GM18499 (cell line): ENCODE measurements around the gene OCA2.
"Not testable (repeated sequence)": the region's sequence is repeated elsewhere in the genome, so short reads cannot be mapped to it uniquely, and the experiment has no call there.

Experiments
- ATAC-seq: cut with Tn5 transposase; IDR thresholded peaks from one replicate; pipeline ENCODE4 v1.9.1; 2021; ENCODE audit warnings: moderate number of reproducible peaks; ENCODE audit not compliant: insufficient read depth, unreplicated experiment

Gene OCA2

DNA sequence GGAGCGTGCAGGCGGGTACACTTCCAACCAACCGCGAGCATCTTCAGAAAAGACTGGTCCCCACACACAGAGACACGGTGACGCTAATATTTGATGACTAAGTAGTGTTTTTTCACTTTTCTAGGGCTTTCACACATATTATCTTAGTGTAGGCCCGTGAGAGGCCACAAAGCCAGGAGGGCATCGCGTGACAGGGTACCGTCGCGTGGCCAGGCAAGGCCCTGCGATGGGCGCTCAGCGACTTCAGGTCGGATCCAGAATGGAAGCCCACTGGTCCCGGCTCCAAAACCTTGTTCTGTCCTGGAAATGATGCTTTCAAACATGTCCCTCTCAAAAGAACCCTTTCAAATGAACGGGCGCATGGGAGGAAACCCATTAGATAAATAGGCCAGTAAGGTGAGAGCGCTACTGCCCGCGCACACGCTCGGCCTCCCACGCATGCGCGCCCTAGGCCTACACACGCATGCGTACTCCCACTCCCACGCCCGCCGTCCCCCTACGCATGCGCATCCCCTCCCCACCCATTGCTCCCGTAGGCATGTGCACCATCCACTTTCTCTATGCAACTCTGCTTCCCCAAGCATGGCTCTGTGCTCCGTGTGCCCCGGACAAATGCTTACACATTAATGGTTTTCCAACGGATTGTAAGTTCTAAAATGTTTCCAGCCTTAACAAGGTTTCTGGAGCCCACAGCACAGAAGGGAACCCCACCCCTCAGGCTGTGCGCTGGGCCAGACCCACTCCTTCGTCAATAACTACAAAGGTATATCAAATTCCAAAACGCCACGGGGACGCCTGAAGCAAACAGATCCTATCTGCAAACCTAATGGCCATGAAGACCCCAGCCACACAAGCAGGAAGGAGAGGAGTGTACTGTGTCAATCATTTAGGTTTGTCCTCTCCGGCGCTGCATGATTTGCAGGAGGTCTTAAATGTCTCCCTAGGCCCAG lies 72.1 kb downstream of the OCA2 start:
- ATAC-seq = no peak

DNA sequence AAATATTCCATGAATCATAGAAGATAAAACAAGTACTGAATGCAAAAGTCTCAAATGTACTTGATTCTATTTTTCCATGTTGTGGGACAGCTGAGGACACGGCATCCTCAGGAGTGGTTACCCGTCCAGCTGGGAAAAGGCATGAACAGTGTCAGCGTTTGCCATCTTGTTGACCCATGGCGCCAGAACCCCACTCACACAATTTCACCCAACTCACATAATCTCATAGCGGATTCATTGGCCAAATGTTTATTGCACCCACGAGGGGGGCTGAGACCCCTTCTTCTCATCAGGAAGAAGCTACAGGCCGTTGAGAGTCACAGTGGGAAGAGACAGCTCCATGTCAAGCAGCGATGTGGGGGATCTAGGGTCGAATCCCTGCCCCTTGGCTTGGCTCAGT lies 72.9 kb downstream of the OCA2 start:
- no peak for ATAC-seq

DNA sequence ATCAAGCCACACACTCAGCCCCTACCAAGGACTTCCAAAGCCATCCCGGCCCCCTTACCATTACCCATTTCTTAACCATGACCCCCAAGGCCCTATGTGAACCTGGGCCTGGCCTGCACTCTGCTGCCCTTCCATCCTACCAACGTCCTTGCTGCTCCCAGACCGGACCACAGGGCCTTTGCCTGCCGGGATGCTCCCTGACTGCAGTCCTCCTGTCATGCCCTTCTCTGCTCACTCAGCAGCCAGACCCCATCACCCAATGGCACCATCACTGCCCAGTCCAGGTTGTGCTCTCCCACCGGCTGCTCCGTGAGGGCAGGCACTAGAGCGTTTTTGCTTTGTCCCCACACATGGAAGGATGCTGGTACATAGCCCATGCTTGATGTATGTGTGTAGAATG lies 73.7 kb downstream of the OCA2 start:
- ATAC-seq = no peak

DNA sequence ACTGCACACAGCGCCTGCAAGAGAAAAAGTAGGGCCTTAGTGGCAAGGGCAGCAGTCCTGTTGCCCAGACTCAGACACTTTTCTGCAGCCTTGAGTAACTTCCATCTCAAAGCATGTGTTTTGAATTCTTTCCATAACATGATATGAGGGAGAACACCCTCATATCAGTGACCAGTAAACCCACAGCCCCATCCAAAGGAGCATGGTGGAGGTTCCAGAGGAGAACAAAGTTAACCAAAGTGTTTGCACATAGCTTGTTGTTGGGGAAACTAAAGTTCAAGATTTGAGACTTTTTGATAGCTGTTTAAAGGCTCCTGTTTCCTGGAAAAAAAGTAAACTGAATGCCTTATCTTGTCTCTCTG lies 74.2 kb downstream of the OCA2 start:
- no peak for ATAC-seq

DNA sequence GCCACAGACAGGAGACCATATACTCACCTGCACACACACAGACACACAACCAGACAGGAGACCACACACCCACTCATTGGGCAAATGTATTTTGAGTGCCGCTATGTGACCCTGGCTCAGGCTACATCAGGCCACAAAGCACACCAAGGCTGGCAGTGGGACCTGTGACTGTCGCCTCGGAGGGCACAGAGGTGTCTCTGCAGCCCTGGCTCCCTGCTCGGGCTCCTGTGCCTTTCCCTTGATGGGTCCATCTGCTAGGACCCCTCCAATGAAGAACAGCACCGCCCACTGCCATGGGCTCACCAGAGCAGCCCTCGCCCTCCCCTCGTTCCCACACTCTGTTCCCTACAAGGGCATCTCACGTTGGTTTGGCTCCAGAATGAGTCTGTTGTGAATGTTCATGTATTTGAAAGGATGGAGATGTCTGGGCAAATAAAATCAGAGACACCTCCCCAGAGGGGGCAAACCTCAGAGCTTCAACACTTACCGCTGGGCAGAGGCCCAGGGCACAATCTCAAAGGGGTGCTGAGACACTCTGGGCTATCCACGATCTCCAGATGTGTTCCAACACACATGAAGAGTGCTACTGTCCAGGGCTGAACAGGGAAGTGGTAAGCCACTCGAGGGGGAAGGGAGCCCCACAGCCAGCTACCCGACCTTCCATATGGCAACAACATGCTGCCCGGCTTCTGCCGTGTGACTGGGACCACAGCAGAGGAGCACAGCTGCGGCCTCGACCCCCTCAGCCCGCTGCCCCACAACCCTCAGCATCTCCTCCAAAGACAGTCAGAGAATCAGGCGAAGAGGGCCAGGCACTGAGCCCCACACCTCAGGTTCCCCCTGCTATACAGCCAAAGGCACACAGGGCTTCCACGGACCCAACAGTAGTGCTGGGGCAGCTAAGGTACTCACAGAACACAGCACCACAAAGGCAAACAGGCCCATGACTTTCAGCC lies 74.9 kb downstream of the OCA2 start:
- ATAC-seq = no peak

DNA sequence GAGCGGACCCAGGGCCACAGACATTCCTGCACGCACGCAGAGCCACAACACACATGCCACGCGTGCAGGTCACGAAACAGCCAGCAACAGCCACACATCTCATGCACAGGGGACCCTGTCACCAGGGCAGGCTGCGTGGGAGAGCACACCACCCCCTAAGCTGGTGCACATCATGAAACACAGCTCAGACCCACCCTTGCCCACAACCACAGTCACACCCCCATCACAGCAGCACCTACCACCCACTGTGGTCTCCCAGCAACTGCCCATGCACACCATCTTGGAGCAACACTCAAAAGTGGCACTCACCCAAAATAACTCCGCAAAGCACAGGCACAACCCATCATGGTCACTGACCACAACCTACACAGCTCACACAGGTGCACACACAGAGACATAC lies 75.7 kb downstream of the OCA2 start:
- no peak for ATAC-seq

DNA sequence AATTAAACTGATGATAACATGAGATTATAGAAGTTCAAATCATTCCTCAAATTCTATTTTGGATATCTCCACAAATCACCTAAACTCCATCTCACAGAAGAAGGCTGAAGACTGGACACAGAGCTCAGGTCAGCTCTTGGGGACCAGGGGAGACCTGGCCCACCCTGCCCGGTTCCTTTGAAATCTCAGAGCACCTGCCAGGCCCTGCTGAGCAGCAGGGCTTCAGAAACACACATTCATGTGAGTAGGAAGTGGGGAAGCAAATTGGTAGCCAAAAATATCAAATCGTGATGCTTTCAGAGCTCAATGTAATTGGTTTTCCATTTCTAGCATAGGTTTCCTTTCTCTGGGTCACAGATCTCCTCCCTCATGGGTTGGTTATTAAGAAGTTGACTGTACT lies 76.2 kb downstream of the OCA2 start:
- ATAC-seq = no peak

DNA sequence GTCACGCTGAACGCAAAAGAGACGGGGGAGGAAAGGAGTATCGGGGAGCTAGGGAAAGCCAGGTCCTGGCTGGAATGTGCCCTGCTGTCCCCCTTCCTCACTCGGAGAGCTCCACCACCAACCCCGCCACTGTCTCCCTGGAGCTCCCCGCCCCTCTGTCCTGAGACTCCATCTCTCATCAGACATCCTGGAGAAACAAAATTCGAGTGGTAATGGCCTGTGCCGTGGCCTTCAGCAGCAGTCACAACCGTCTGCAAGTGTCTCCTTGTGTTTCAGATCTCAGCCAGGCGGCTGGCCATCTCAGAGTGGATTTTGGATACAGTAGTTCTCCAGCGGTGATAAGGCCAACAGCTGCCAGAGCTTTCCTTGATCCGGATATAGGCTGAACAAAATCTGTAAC lies 76.9 kb downstream of the OCA2 start:
- ATAC-seq = no peak

DNA sequence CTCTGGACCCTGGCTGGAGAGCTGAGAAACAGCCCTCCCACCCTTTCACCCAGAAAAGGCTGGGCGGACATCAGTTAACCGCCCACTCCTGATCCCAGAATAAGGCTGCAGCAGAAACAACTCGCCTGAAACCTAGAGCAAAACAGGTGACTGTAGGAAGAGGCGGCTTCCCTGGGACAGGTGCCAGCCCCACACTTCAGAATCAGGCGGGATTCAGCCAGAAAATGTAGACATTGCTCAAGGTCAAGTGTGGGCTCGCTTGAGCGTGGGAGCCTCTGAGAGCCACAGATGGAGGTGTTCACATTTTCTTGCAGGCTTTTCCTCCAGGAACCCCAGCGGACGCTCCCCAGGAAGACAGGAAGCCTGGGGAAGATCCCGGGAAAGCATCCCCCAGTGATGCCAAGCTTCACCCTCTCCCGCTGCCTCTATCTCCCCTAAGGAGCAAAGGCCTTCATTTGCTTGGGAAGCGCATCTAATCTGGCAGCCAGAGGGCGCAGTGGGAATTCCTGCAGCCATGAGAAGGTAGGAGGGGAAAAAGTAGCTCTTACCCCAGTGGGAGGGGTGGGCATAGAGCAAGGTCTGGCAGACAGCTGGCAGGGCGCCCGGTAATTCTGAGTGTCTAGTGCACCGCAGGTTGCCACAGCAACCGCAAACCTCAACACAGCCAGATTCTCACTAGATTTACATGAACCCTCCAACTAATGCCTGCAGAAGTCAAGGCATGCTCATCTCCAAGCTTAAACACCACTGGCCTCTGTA lies 77.7 kb downstream of the OCA2 start:
- no peak for ATAC-seq

DNA sequence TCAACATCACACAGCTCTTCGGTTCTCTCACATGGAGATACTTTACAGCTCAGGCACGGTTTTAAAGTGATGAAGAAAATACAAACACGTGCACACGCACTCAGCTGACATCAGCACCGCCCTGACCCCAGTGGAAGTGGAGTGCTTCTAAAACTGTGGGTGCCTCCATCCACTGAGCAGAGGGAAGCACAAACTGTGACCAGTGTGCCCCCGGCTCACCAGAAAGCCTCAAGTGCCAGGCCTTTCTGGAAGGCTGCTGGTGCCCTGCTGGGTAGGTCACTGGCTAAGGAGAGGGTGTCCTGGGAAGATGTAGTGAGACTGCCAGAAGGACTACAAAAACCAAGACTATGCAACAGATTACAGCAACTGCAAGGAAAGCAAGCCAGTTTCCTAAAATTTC lies 78.5 kb downstream of the OCA2 start:
- no peak for ATAC-seq

DNA sequence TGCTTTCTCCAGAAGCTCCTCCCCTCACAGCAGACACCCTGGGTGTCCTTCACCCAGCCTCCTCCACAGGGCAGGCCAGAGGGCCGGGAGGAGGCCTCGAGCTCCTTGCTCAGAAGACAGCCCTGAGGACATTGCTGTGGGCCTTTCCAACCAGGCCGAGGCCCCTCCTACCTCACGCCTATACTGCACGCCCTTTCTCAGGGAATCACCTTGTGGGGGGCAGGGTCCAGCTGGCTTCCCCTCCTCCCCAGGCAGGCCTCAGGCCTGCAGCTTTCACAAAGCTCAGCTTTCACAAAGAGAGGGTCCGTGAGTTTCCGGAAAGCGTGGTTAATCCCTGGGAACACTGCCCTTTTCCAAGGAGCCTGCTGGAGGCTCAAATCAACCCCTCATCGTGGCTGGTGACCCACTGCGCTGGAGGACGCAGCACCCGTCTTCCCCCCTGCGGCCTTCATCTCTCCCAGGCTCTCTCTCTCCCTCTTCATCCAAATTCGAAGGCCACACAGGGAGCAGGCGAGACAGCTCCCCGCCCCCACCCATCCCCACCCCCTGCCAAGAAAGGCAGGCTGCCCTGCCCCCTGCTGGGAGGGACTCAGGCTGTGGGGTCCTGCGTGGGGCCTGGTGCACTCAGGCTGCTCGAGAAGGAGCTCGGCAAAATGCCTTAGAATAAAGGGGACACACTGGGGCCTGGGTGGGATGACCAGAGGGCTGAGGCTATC lies 79.4 kb downstream of the OCA2 start:
- no peak for ATAC-seq

DNA sequence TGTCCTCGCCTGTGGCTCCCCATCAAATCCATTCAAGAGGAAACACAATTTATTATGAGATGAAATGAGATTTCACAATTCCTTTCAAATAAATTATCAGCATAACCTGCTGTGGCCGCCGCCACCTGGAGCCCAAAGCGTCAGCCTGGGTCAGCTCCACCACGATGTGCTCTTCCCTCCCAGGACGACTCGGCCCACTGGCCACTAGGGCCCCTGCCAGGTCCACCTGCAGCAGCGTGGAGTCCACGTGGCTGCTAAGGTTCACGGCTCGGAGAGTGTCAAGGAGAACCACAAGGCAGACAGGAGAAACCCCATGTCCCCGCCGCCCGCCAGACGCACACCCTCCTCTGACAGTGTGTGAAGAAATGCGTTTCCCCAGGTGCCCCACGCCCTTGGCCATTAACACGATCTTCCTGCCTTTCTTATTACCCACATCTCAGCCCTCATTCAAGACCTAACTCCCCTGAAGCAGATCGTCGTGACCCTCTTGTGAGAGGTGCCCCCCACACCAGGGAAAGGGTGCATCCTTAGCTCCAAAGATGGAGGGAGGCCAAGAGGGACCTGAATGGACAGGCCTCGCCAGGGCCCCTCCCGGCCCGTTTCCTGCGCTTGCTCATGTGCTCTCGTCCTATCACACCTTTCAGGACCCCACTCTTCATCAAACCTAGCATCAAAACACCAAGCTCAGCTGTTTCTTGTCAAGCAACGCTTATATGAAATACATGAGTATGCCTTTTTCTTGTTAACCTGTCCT lies 80.6 kb downstream of the OCA2 start:
- no peak for ATAC-seq

DNA sequence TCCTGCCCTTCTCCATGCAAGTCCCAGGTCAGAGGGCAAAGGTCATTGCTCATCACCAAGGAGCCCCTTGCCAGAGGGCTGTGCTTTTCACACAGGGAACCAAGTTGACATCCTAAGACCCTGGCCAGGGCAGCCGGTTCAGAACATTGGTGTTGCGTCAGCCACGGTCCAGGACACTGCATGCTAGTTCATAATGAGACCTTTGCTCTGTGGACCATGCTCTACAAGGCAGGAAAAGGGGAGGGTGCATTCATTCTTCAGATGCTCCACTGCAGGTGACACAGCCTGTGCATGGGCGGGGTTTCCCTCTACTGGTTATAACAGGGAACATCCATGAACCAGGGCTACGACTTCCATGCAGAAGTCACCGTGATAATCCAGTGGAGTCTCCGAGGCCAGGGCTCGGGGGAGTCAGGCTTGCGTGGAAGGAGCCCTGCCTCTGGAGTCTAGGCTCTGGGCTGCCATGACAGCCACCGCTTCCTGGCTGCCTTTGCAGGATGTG lies 81.6 kb downstream of the OCA2 start:
- no peak for ATAC-seq

DNA sequence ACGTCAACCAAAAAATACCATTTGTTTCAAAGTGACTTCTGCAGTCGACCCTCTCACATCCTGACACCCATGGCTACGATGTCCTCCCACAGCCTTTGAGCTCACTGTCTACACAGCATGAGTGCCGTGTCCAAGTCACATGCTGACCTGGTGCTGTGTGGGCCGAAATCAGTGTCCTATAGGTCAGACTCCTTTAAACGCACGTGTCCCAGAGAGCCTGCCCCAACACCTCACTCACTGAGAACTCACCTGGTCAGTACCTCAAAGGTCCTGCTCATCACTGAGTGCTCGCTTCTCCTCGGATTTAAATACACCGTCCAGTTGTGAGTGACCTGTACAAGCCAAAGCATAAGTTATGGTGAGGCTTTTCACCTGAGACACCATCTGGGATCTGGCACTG lies 83.3 kb downstream of the OCA2 start:
- ATAC-seq = no peak

DNA sequence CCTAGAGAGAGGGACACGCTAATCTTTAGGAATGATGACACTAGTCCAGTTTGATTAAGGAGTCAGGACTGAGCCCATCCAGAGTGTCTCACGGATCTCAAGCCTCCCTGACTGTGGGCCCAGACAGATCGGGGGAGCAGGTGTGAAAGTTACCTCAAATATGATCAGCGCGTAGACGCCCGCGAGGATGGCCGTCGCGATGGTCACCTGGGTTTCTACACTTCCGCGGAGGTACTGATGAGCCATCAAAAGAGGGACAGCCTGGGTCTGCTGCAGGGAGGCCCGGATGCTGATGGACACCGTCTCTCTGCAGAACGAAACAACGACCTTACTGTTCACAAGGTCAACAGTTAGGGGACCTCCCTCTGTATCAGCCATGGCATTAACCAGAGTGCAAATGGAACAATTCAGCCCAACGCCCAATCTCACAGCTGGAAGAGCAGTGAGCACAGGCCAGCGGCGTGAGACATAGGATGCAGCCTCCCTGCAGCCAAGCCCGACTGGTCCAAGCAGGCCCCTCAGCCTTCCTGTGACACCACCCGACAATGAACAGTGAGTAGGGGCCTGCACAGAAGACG lies 84.4 kb downstream of the OCA2 start:
- no peak for ATAC-seq

DNA sequence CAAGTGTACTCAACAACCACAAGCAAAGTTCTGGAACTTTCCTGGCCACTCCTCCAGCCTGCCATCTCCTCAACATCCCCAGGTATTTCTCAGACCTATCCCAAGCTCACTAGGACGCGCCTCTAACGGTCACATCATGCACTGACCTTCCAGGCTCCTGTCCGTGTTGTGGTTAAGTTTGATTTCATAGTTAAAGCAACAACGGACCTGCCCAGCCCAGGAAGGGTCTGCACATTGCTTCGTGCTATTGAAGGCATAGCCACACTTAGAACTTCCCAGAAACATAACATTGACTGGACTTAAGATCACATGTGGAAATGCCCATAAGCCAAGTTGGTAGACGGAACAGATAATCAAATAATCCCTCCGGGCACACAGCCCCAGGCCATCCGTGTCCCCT lies 85.1 kb downstream of the OCA2 start:
- no peak for ATAC-seq

DNA sequence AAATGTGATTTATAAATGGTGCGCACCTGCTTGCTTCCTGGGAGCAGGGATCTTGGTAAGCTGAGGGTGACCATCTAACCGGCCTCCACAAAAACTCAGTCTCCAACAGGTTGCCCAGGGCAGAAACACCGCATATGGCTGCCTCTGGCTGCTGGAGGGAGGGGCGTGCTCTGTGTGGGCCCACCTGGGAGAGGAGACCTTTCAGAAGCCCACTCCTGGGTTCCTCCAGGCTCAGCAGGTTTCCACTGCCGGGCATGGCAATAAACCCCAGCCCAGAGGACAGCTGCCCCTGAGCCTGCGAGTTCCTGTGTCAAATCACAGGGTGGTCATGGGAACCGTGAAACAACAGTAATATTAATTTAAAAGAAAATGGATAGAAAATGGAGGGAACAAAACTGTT lies 85.6 kb downstream of the OCA2 start:
- ATAC-seq = no peak

DNA sequence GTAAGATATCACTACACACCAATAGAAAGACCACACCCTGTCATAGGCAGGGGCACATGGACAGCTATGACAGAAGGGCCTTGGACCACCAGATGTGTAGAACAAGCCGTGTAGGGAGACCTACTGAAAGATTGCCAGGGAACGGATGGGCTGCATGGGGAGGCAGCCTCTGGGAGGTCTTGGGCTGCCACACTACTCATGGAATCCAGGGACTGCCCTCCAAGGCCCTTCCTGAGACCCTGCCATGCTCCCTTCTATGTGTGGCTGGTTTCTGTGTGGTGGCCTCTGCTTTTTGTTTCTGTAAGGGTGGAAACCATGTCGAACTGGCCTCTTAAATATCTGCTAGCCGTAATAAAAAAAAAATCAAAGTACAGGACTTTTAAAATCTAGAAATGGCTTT lies 86.9 kb downstream of the OCA2 start:
- ATAC-seq = no peak

DNA sequence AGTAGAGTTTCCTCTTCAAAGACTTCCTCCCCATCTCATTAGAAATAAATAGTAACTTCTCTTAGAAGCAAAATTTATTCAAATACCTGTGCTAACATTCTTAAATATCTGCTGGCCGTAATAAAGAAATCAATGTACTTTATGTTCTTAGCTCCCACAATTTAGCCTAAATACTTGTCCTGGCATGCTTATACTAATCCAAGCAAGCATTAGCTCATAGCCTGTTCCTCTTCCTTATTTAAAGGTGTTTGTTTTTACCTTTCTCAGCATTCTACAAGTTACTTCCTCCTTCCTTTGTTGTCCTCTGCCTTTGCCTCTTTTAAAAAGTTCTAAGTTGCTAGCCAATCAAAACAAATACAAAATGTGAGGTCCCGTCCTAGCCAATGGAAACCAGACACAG lies 90.9 kb downstream of the OCA2 start:
- ATAC-seq = not testable (repeated sequence)
